Measurements from ENCODE around the gene ASIC4. TPM values are rescaled to one million over a fixed set of nuclear protein-coding genes. Genes with fewer than 3 reads are reported as not detected.

The ASIC4 gene
- total and polyA plus RNA-seq, 2 of the 8 experiments (the other 6 are each of a cell fraction or from before 2014, with no cell fraction given) = 0.12 to 0.22 TPM

GRCh38 chr2:219549619-219550018 lies 35.3 kb downstream of the ASIC4 start (continued):
- TF ChIP-seq CHD7 (IDR thresholded peaks at IDR 0.05; ENCODE audit: insufficient replicate concordance, low read length) (no peak), JUND (IDR thresholded peaks at IDR 0.05; ENCODE audit: low read length) (no peak), RXRA (IDR thresholded peaks at IDR 0.05; ENCODE audit: insufficient read depth, low read depth, low read length) (no peak), POLR2AphosphoS5 (IDR thresholded peaks at IDR 0.05; ENCODE audit: low read depth, low read length) (no peak), NRF1 (IDR thresholded peaks at IDR 0.05; ENCODE audit: low read depth, low read length) (no peak), MAFK (IDR thresholded peaks at IDR 0.05; ENCODE audit: low read depth, low read length) (no peak), RAD21 (IDR thresholded peaks at IDR 0.05 in 1 of 2, conservative IDR thresholded peaks at IDR 0.05 in 1 of 2; ENCODE audit: low read depth in 2 of 2, low read length in 2 of 2) (no peak), TBP (IDR thresholded peaks at IDR 0.05; ENCODE audit: low read depth, low read length) (no peak), CREB1 (IDR thresholded peaks at IDR 0.05) (no peak), EGR1 (IDR thresholded peaks at IDR 0.05; ENCODE audit: borderline replicate concordance, low read depth, low read length) (no peak), BRCA1 (IDR thresholded peaks at IDR 0.05; ENCODE audit: low read depth, low read length) (no peak), TEAD4 (IDR thresholded peaks at IDR 0.05; ENCODE audit: low read depth, low read length) (no peak)
